GM18868 (cell line): ENCODE data around the gene LGALS1.
"Not testable (repeated sequence)": the region's sequence is repeated elsewhere in the genome, so short reads cannot be mapped to it uniquely, and the experiment has no call there.

Source experiments
- ATAC-seq: cut with Tn5 transposase; IDR thresholded peaks from one replicate; pipeline ENCODE4 v1.9.1; 2021; ENCODE audit warnings: mild to moderate bottlenecking, moderate library complexity; ENCODE audit not compliant: unreplicated experiment

LGALS1 gene

DNA sequence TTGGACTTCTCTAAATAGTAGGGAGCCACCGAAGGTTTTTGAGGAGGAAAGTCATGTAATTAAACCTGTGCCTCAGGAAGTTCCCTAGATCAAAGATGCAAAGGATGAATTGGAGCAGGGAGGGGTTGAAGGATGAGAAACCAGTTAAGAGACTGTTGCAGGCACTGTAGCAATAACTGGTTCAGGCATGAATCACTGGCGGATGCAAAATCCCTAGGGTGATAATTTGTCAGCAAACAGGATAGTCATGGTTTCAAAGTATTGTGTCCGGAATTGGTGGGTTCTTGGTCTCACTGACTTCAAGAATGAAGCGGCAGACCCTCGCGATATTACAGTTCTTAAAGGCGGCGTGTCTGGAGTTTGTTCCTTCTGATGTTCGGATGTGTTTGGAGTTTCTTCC is 41.3 kb downstream of the LGALS1 start:
- ATAC-seq, result no peak

DNA sequence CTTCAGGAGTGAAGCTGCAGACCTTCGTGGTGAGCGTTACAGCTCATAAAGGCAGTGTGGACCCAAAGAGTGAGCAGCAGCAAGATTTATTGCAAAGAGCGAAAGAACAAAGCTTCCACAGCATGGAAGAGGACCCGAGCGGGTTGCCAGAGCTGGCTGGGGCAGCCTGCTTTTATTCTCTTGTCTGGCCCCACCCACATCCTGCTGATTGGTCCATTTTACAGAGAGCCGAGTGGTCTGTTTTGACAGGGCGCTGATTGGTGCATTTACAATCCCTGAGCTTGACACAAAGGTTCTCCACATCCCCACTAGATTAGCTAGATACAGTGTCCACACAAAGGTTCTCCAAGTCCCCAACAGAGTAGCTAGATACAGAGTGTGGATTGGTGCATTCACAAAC is 41.8 kb downstream of the LGALS1 start:
- not testable (repeated sequence) for ATAC-seq

DNA sequence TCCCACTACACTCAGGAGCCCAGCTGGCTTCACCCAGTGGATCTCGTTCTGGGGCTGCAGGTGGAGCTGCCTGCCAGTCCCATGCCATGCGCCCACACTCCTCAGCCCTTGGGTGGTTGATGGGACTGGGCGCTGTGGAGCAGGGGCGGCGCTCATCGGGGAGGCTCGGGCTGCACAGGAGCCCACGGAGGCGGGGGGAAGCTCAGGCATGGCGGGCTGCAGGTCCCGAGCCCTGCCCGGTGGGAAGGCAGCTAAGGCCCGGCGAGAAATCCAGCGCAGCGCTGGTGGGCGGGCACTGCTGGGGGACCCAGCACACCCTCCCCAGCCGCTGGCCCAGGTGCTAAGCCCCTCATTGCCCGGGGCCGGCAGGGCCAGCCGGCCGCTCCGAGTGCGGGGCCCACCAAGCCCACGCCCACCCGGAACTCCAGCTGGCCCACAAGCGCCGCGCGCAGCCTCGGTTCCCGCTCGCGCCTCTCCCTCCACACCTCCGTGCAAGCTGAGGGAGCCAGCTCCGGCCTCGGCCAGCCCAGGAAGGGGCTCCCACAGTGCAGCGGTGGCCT is 42.4 kb downstream of the LGALS1 start:
- not testable (repeated sequence) for ATAC-seq

DNA sequence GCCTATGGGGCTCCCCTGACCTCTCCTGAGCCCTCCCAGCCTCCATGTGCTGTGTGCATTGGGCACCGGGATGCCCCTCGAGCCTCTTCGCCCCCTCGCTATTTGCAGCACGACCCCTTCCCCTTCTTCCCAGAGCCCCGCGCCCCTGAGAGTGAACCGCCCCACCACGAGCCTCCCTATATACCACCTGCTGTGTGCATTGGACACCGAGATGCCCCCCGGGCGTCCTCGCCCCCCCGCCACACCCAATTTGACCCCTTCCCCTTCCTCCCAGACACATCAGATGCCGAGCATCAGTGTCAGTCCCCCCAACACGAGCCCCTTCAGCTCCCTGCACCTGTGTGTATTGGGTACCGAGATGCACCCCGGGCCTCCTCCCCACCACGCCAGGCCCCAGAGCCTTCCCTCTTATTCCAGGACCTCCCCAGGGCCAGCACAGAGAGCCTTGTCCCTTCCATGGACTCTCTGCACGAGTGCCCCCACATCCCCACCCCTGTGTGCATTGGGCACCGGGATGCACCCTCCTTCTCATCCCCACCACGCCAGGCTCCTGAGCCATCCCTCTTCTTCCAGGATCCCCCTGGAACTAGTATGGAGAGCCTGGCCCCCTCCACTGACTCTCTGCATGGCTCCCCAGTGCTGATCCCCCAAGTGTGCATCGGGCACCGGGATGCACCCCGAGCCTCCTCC is 50.3 kb downstream of the LGALS1 start:
- no peak for ATAC-seq

DNA sequence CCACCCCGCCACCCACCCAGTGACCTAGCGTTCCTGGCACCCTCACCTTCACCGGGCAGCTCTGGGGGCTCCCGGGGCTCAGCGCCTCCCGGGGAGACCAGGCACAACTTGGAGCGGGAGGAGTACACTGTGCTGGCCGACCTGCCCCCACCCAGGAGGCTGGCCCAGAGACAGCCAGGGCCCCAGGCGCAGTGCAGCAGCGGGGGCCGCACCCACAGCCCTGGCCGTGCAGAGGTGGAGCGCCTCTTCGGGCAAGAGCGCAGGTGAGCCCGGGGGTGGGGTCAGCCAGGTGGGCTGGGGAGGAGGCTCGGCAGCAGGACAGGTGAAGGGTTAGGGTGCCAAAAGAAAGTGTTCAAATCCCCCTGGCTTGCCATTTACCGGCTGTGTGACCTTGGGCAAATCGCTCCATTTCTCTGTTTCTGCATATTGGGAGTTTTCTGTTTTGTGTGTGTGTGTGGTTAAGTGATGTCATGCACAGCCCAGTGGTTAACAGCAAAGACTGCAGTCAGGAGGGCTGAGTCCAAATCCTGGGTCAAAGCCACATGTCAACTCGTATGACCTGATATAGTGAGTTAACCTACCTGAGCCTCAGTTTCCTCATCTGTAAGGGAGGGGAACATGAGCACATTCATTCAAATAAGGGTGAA is 50.9 kb downstream of the LGALS1 start:
- no peak for ATAC-seq

DNA sequence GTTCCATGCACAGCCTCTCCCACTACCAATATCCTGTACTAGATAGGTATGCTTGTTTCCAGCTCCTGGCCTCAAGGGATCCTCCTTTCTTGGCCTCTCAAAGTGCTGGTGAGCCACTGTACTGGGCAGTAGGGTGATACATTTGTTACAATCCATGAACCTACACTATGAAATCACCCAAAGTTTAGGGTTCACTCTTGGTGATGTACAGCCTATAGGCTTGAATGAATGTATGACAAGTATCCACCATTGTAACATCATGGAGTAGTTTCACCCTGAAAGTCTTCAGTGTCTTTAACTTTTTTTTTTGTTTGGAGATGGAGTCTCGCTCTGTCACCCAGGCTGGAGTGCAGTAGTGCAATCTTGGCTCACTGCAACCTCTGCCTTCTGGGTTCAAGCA is 53.2 kb downstream of the LGALS1 start:
- no peak for ATAC-seq
